ENCODE results near the gene ATF6B. TPM values are rescaled to one million over a fixed set of nuclear protein-coding genes. Genes with fewer than 3 reads are reported as not detected.
"Not testable (repeated sequence)": the region's sequence is repeated elsewhere in the genome, so short reads cannot be mapped to it uniquely, and the experiment has no call there.

ATF6B gene
- total RNA-seq, 1 experiment from 2014 or later = 70.2 TPM

- TF ChIP-seq EZH2 (IDR thresholded peaks at IDR 0.05; ENCODE audit: borderline replicate concordance, low read depth, low read length, poor library complexity, severe bottlenecking) (no peak), CTCF (conservative IDR thresholded peaks at IDR 0.05; ENCODE audit: low read depth, low read length) (no peak)
- Histone ChIP-seq H3K4me1 (ENCODE audit: insufficient read depth, low read length, poor library complexity, severe bottlenecking) (no peaks in the 10 kb centered on the region), H3K9me3 (ENCODE audit: low read depth, low read length, poor library complexity, severe bottlenecking) (no peaks in the 10 kb centered on the region), H3K27ac (ENCODE audit: low read depth, low read length, poor library complexity, severe bottlenecking) (no peak overlapping the region), H3K36me3 (ENCODE audit: insufficient read depth, low read length, poor library complexity, severe bottlenecking) (no peaks in the 10 kb centered on the region), H3K4me3 (ENCODE audit: low read depth, low read length, poor library complexity, severe bottlenecking) (no peak overlapping the region), H3K27me3 (replicated peaks; ENCODE audit: insufficient read depth, low read depth, low read length, poor library complexity) (no peaks in the 10 kb centered on the region)
- BruUV-seq (replicated peaks) = no TSS peak
- no peak for DNase-seq (ENCODE audit: low spot score)
- intact Hi-C loops (cut with micrococcal nuclease; ENCODE audit: unreplicated experiment) = no loop called here
- POLR2A ChIA-PET (ENCODE audit: low non-redundant PET) = no interaction called here
- CTCF ChIA-PET = no interaction called here
Observed at GRCh38 chr6:32068867-32069266, 59.2 kb downstream of the ATF6B start.

- POLR2A ChIA-PET (ENCODE audit: low non-redundant PET); H3K27me3 ChIP-seq (replicated peaks; ENCODE audit: insufficient read depth, low read depth, low read length, poor library complexity); H3K9me3 ChIP-seq (ENCODE audit: low read depth, low read length, poor library complexity, severe bottlenecking); H3K4me3 ChIP-seq (ENCODE audit: low read depth, low read length, poor library complexity, severe bottlenecking); DNase-seq (ENCODE audit: low spot score); H3K4me1 ChIP-seq (ENCODE audit: insufficient read depth, low read length, poor library complexity, severe bottlenecking); H3K36me3 ChIP-seq (ENCODE audit: insufficient read depth, low read length, poor library complexity, severe bottlenecking); BruUV-seq (replicated peaks); intact Hi-C loops (cut with micrococcal nuclease; ENCODE audit: unreplicated experiment); CTCF ChIA-PET; H3K27ac ChIP-seq (ENCODE audit: low read depth, low read length, poor library complexity, severe bottlenecking): not testable (repeated sequence)
Observed at GRCh38 chr6:32068315-32068714, 59.7 kb downstream of the ATF6B start.

- H3K36me3 ChIP-seq (ENCODE audit: insufficient read depth, low read length, poor library complexity, severe bottlenecking); H3K4me1 ChIP-seq (ENCODE audit: insufficient read depth, low read length, poor library complexity, severe bottlenecking); POLR2A ChIA-PET (ENCODE audit: low non-redundant PET); H3K4me3 ChIP-seq (ENCODE audit: low read depth, low read length, poor library complexity, severe bottlenecking); intact Hi-C loops (cut with micrococcal nuclease; ENCODE audit: unreplicated experiment); H3K27me3 ChIP-seq (replicated peaks; ENCODE audit: insufficient read depth, low read depth, low read length, poor library complexity); CTCF ChIA-PET; BruUV-seq (replicated peaks); H3K27ac ChIP-seq (ENCODE audit: low read depth, low read length, poor library complexity, severe bottlenecking); H3K9me3 ChIP-seq (ENCODE audit: low read depth, low read length, poor library complexity, severe bottlenecking); DNase-seq (ENCODE audit: low spot score): not testable (repeated sequence)
Observed at GRCh38 chr6:32067521-32067920, 60.5 kb downstream of the ATF6B start.

Small RNA genes within 50 kb of the gene (microRNA-seq; reads per million reads assigned to microRNA genes)
- gene MIR6721 = 10.0 reads per million, percentile 30 among the genes with 10 or more reads in this experiment

Other genes with a start within 250 kb of the ATF6B start
- not detected in 2 replicates for gene SLC44A4, start 249.2 kb downstream of the ATF6B start, total RNA-seq (2021)
- 117 TPM in 2 replicates for gene EHMT2, start 230.5 kb downstream of the ATF6B start, total RNA-seq (2021)
- gene ZBTB12, start 226.2 kb downstream of the ATF6B start, total RNA-seq (2021) = 21.3 and 25.5 TPM in 2 replicates
- gene C2, start 200.5 kb downstream of the ATF6B start, total RNA-seq (2021) = 0.56 and 1.2 TPM in 2 replicates
- gene CFB, start 182.2 kb downstream of the ATF6B start, total RNA-seq (2021) = 0.32 TPM in 1 of 2 replicates, not detected in the other
- gene NELFE, start 169.3 kb downstream of the ATF6B start, total RNA-seq (2021) = 94.3 and 96.8 TPM in 2 replicates
- gene SKIC2, start 169.1 kb downstream of the ATF6B start, total RNA-seq (2021) = 64.2 and 71.3 TPM in 2 replicates
- gene DXO, start 156.1 kb downstream of the ATF6B start, total RNA-seq (2021) = 35.6 and 37.2 TPM in 2 replicates
- 4.6 TPM in 2 replicates for gene C4A, start 146.2 kb downstream of the ATF6B start, total RNA-seq (2021)
- 2.2 and 2.3 TPM in 2 replicates for gene C4B, start 113.5 kb downstream of the ATF6B start, total RNA-seq (2021)
- gene CYP21A2, start 89.8 kb downstream of the ATF6B start, total RNA-seq (2021) = 0.15 TPM in 1 of 2 replicates, not detected in the other
- 11.5 and 13.6 TPM in 2 replicates for gene TNXB, start 18.9 kb downstream of the ATF6B start, total RNA-seq (2021)
- 13.5 and 14.1 TPM in 2 replicates for gene FKBPL, start 2.0 kb upstream of the ATF6B start, total RNA-seq (2021)
- gene PRRT1, start 23.7 kb upstream of the ATF6B start, total RNA-seq (2021) = 4.5 and 4.7 TPM in 2 replicates
- gene PPT2, start 25.9 kb upstream of the ATF6B start, total RNA-seq (2021) = 58.6 and 70.9 TPM in 2 replicates
- gene EGFL8, start 36.3 kb upstream of the ATF6B start, total RNA-seq (2021) = 31.3 and 32.4 TPM in 2 replicates
- gene AGPAT1, start 47.8 kb upstream of the ATF6B start, total RNA-seq (2021) = 102 and 108 TPM in 2 replicates
- 62.9 and 67.0 TPM in 2 replicates for gene RNF5, start 50.2 kb upstream of the ATF6B start, total RNA-seq (2021)
- 13.3 and 18.8 TPM in 2 replicates for gene AGER, start 56.0 kb upstream of the ATF6B start, total RNA-seq (2021)
- gene PBX2, start 62.0 kb upstream of the ATF6B start, total RNA-seq (2021) = 84.0 and 97.2 TPM in 2 replicates
- gene GPSM3, start 64.4 kb upstream of the ATF6B start, total RNA-seq (2021) = 4.8 and 6.0 TPM in 2 replicates
- gene NOTCH4, start 95.8 kb upstream of the ATF6B start, total RNA-seq (2021) = 2.4 and 2.8 TPM in 2 replicates
- not detected in 2 replicates for gene TSBP1, start 243.7 kb upstream of the ATF6B start, total RNA-seq (2021)